GM18507 (cell line): ENCODE measurements around the gene KIF11.
A peak's percentile ranks its signal among the peaks of the same experiment; 100 is the strongest.
"Not testable (repeated sequence)": the region's sequence is repeated elsewhere in the genome, so short reads cannot be mapped to it uniquely, and the experiment has no call there.

Source experiments
- DNase-seq: peaks from one replicate; pipeline ENCODE4 v3.0.0; 2011; ENCODE audit warnings: low read depth; ENCODE audit not compliant: insufficient read length; ENCODE audit errors: extremely low spot score
- FAIRE-seq: peaks from 2 replicates; lab custom pipeline; 2011; peaks lifted over from hg19 to GRCh38; lab: Jason Lieb, UNC

KIF11 gene

DNA sequence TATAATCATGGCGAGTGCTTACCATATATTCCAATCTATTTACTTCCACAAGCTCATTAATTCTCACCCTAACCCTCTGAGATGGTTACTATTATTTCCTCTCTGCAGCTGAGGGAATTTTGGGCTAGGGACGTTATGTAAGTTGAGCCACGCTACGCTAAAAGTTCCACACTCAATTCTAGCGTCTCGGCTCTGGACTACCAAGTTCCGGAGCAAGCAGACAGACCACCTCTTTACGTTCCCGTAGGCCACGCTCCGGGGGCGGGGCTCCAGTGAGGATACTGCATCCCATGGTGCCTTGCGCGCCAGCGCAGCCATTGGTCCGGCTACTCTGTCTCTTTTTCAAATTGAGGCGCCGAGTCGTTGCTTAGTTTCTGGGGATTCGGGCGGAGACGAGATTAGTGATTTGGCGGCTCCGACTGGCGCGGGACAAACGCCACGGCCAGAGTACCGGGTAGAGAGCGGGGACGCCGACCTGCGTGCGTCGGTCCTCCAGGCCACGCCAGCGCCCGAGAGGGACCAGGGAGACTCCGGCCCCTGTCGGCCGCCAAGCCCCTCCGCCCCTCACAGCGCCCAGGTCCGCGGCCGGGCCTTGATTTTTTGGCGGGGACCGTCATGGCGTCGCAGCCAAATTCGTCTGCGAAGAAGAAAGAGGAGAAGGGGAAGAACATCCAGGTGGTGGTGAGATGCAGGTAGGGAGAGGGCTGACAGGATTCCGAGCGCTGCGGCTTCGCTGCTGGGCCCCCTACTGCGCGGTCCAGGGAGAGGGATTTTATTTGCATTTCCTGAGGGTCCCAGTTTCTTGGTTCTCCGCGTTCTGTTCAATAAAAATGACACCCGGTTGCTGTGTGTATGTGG, at the start of gene KIF11:
Gene KIF11 (plus strand): TSS at position 370 of the 858 bp plus-strand sequence. CDS start 246 bp downstream, at position 616.
- DNase-seq (peak; percentile 78), FAIRE-seq (peak; percentile 99)

DNA sequence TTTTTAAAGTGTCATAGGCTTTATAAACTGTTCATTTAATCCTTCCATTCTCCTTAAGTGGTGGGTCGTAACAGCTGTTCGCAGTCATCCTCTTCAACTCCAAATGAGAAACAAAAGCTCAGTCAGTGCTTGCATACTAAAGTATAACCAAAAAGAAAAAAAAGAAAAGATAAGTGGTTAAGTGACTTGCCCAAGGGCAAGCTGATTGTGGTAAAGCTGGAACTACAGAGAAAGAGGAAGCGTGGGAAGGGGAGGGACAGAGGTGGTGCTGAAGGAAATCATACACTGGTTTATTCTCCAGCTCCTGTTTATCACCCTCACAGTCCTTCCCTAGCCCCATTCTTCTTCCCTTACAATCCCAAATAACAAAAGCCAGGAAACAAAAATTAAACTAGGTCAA, 48.6 kb upstream of the KIF11 start:
- peak; percentile 45 for FAIRE-seq
- no peak for DNase-seq

DNA sequence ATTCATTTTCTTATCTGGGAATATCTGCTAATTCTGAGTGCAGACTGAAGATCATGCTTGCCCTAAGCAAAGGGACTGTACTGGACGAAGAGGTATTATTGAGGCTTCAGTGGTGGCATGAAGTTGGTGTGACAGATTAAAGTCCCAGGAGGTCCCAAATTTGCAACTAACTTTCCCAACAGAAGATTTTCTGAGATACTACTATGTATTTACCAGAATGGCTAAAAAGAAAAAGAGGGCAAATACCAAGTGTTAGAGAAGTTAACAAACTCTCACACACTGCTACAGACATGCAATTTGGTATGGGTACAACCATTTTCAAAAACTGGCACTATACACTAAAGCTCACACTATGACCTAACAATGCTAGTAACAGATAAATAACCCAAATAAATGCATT, 47.4 kb upstream of the KIF11 start:
- no peak for FAIRE-seq

DNA sequence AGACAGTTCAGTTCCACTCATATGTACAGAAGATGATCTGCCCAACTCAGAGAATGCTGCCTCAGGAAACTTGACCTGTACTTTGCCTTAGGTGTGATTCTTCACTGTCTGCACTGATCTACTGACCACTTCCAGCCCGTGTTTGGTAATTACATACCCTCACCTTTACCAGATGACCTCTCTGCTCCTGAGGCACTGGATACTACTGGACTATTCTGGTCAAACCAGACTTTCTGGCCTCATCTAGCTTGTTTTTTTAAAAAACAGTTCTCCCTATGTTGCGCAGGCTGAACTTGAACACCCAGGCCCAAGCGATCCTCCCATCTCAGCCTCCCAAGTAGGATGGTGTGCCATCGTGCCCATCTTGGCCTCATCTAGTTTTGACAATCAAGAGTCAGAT, 45.3 kb upstream of the KIF11 start:
- DNase-seq (no peak), FAIRE-seq (no peak)

More for the DNA sequence above, 47.4 kb upstream of the KIF11 start:
- no peak for DNase-seq

DNA sequence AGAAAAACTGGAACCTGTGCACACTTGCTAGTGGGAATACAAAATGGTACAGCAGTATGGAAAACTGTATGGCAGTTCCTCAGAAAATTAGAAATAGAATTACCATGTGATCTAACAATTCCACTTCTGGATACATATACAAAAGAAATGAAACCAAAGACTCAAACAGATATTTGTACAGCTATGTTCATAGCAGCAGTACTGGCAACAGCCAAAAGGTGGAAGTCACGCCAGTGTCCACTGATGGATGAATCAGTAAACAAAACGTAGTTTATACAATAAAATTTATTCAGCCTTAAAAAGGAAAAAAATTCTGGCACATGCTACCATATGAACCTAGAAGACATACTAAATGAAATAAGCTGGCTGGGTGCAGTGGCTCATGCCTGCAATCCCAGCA, 42.0 kb upstream of the KIF11 start:
- FAIRE-seq: no peak
- no peak for DNase-seq

DNA sequence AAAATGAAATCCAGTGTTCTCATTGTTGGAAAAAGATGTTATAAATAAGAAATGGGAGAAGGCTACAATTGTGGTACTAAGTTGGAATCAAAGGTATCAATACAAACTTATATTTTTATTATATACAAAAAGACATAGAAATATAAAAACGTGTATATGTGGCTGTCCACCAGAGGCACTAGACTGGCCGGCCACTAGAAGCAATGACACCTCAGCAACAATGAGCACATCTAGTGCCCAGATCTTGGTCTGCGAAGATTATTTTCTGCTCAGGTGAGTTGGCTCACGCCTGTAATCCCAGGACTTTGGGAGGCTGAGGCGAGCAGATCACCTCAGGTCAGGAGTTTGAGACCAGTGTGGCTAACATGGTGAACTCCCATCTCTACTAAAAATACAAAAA, 40.6 kb upstream of the KIF11 start:
- FAIRE-seq (no peak), DNase-seq (no peak)

DNA sequence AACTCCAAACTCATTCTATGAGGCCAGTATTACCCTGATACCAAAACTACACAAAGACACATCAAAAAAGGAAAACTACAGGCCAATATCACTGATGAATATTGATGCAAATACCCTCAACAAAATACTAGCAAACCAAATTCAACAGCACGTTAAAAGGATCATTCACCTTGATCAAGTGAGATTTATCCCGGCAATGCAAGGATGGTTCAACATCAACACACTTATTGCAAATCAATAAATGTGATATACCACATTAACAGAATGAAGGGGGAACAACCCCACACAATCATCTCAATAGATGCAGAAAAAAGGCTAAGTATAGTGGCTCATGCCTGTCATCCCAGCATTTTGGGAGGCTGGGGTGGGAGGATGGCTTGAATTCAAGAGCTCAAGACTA, 39.0 kb upstream of the KIF11 start:
- FAIRE-seq (no peak), DNase-seq (no peak)

DNA sequence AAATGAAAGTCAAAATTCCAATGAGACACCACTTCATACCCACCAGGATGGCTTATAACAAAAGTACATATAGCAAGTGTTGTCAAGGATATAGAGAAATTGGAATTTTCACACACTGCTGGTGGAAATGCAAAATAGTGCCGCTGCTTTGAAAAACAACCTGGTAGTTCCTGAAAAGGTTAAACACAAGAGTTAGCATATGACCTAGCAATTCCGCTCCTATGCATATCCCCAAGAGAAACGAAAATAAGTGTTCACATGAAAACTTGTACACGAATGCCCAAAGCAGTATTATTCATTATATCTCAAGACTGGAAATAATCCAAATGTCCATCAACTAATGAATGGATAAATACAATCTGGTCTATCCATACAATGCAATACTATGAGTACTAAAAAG, 33.9 kb upstream of the KIF11 start:
- FAIRE-seq (no peak), DNase-seq (no peak)

DNA sequence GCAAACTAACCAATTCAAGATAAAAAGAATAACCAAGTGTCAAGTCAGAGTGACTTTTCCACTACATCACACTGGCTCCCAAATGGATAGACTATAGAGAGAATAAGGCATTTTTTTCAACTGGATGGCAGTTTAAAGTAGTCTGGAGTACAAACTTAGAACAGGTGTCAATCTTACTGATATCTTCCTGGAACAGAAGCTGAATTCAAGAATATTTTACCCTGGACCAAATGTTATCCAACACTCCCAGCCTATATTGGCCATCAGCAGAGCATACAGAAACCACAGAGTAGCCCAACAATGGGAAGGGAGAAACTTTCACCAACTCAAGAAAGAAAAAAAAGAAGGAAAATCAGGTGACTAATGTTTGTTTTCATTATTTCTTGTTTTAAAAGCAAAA, 30.5 kb upstream of the KIF11 start:
- no peak for FAIRE-seq
- no peak for DNase-seq

DNA sequence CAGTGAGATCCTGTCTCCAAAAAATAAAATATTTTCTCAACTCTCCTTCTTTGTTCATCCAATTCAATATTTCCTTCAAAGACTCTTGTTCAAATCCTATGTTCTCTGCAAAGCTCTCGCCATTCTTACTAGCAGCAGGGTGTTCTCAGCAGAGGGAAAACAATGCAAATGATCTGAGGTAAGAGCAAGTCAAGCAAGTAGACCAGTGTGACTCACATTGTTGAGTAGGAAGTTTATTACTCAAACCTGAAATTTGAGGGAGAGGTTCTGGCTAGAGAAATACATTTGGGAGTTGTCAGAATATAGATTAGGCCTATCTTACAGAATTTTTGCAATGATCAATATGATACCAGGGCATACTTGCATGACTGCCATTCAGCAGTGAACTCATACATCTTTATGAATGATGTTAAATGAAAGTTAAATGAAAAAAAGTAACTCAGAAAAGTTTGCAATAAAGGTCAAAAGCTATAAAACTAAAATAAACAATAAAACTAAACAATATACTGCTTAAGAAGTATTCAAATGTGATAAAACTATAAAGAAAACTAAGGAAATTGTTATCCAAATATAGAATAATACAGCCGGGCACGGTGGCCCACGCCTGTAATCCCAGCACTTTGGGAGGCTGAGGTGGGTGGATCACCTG, 24.9 kb upstream of the KIF11 start:
- DNase-seq: no peak

DNA sequence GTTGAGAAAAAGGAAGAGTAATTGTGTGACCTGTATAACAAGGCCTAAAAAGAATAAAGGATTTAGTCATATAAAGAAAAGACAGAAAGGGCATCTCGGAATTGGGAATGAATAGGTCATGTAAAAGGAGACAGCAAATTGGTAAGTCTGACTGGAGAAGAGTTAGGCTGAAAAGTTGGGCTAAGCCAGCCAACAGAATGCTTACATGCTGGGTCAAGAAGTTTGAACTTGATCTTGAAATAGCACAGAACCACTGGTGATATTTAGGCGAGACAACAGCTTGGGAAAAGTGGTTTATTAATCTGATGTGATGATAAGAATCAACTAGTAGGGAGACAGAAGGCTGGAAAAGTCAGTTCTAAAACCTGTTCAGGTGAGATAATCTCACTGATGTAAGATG, 23.9 kb upstream of the KIF11 start:
- DNase-seq: no peak
- no peak for FAIRE-seq

More for the DNA sequence above, 24.9 kb upstream of the KIF11 start:
- FAIRE-seq: peak; percentile 72

DNA sequence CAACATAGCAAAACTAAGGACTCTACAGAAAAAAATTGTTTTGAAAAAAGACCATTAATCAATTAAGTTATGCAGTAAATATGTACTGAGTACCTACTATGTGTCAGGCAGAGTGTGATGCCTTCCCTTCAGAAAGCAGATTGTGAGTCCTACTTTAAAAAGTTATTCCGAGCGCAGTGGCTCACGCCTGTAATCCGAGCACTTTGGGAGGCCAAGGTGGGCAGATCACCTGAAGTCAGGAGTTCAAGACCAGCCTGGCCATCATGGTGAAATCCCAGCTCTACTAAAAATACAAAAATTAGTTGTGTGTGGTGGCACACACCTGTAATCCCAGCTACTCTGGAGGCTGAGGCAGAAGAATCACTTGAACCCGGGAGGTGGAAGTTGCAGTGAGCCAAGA, 23.3 kb upstream of the KIF11 start:
- FAIRE-seq, DNase-seq: not testable (repeated sequence)

DNA sequence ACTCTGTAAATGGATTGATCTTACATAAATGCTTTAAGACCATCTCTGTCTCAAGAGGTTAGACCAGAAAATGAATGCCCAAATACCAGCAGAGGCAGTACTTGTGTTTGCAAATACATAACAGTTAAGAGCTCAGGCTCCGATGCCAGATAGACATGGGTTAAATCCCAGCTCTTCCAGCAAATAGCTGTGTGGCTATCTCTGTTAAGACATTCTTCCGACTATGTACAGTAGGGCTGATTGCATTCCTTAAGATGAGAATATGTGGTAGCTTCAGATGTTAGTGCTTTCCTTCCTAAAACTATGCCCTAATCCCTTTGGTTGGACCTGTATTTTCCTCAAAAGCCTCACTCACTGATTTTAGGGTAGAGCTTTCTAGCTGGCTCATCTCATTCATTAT, 21.3 kb upstream of the KIF11 start:
- FAIRE-seq: no peak
- DNase-seq: no peak

DNA sequence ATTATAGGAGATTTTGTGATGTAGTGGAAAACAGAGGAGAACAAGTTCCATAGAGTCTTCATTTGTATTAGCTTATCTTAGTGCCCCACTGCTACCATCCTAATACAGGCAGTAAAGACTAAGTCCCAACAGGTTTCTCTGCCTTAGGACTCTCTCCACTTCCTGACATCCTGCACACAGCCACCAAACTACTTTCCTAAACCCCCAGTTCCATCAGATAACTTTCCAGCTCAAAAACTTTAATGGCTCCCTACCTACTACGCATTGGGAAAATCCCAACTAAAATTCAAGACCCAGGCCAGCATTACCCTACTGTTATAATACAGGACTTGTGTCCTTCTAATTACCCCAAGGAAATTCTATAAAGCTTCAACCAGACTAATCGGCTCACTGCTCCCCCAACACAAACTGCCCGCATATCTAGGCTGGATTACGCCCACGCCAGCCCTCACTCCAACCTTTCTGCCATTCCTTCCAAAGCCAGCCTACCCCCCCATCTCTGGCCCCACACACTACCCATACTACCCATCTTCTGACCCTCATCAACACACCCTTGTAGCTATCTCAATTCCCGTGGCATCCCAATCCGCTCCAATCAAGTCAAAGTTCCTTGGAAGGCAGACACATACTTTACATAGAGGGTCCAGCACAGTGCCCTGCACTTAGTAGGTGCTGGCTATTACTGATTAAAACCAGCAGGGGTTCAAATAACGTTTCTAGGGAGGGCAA, 20.4 kb upstream of the KIF11 start:
- no peak for DNase-seq
- no peak for FAIRE-seq

DNA sequence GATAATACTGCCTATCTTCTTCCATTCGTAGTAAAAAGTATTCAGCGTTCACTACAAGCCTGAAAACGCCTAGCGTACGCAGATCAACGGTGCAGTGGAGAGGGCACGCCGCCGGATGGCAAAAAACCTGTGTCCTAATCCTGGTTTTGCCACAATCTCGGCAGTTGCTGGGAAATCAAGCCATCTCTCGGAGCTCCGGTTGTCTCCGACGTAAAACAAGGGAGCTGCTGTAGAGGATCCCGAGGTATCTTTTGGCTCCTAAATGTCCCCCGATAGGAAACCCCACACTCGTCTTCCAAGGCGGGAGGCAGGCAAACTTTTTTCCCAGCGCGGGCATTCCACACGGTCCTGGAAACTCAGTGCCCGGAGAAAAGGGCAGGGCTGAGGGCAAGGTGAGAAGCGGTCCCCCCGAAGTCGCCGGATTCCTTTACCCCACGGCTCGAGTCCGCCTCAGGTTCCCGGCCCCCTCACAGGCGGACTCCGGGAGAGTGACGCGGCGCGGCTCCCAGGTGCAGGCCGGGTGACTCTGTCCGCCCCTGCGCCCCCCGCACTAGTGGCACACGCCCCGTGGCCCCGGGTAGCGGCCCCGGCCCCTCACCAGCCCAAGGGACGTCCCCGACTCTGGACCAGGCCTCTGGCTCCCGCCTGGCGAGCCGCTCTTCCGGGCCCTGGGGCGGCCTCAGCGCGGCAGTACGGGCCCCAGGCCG, 19.7 kb upstream of the KIF11 start:
- FAIRE-seq: peak; percentile 52
- no peak for DNase-seq

DNA sequence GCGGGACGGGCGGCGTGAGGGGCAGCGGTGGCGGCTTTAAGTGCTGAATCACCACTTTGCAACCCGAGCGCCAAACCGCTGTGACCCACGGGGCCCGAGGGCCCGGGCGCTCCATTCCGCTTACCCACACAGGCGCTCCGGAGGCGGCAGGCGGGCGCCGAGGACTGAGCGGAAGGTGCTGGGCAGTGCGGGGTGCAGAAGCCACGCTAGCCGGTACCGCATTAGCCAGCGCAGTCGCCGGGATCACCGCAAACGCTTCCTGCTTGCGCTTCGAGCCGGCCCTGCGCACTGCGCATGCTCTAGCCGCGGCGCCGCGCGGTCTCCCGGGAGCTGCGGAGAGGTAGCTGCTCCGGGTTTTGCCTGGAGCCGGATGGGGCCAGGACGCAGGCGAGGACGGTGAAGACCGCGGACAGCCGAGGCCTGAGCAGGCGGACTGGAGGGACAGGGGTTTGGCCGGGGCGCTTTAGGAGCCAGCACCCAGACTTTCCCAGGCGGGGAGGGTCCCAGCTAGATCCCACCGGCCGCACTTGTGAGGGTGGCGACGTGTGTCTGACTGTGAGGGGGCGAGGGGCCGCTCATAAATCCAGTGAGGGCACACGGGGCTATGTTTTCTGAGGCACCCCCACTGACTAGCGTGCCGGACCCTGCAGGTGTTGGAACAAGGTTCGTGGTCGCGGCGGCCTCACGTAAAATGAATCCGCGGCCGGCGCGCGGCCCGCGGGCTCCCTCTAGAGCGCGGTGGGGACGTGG, 19.0 kb upstream of the KIF11 start, which contains the start of gene IDE:
Gene IDE (minus strand): TSS at position 296 of the 750 bp plus-strand sequence. CDS start 74 bp downstream, at position 222.
- peak; percentile 84 for DNase-seq
- peak; percentile 88 for FAIRE-seq

DNA sequence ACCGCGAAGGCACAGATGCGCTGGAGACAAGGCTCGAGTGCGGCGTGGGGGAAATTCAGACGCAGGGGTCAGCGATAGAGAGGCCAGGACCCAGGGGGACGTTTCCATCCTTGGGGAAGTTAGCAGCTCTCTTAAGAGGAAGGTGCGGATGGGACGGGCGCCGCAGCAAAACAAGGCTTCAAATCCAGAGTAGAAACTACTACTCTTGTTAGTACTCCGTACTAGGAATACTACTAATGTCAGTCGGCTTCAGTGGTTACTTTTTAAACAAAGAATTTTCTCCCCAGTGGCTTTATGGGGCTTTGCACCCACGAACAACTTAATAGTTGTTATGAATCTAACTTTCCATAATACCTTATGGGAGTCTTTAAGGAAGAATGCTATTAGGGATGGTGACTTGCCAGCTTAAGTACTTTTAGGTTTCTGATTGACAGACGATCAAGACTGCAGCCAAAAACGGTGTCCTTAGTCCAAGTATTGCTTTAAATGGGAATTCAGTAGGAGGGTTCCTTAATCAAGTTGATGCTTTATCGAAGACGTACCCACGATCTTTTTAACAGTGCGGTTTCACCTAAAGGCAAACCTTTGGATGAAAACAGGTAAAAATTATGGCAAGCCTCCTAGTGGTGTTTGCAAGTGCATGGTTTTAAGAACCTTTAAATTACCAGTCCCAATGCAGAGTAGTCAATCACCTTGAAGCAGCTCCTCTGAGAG, 18.2 kb upstream of the KIF11 start:
- no peak for DNase-seq

DNA sequence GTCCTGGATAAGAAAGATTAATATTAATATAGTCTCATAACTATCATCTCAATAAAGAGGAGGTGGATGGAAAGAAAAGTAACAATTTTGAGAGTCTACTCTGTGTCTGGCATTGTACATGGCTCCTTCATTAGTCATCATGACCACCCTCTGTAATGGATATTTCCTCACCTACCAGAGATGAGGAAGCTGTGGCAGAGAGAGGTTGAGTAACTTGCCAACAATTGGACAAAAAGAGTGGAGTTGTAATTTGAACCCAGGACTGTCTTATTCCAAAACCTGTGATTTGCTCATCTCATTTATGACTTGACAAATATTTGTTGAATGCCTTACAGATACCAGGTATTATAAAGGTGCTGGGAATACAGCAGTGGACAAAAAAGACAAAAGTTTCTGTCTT, 17.0 kb upstream of the KIF11 start:
- FAIRE-seq: no peak
- no peak for DNase-seq

More for the DNA sequence above, 18.2 kb upstream of the KIF11 start:
- no peak for FAIRE-seq
